Subcutaneous adipose tissue (tissue), 4 donors: ENCODE measurements around the gene CEP44. TPM values are rescaled to one million over a fixed set of nuclear protein-coding genes. Genes with fewer than 3 reads are reported as not detected.

Experiments
- CTCF ChIP-seq: fragments of 450-650 bp; IDR thresholded peaks from one replicate; pipeline ENCODE4 v1.5.1; 2016; ENCODE audit warnings: low read depth, mild to moderate bottlenecking, control low read depth, antibody characterized with exemption, moderate library complexity
- total RNA-seq, 4 donors: library from RNA; depleted of rRNA; stranded (reverse); fragments of >200 nt; gene quantifications; one replicate each; pipeline ENCODE4 v1.1.0, GENCODE V29; 2016

Gene CEP44
- total RNA-seq, 4 donors from 2014 or later: 14.7 to 18.7 (median 18.4) TPM

DNA sequence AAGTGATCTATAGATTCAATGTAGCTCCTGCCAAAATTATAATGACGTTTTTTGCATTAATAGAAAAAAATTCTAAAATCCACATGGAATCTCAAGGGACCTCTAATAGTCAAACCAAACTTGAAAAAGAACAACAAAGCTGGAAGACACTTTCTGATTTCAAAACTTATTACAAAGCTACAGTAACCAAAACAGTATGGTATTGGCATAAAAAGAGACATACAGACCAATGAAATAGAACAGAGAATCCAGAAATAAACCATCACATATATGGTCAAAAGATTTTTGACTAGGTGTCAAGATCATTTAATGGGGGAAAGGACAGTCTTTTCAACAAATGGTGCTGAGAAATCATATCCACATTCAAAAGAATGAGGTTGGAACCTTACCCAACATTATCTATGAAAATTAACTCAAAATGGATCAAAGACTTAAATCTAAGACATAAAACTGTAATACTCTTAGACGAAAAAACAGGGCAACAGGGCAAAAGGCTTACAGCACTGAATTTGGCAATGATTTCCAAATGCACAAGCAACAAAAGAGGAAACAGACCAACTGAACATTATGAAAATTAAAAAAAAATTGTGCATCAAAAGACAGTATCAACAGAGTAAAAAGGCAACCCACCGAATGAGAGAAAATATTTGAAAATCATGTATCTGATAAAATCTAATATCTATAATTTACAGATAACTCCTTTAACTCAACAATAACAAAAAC lies 4.1 kb upstream of the CEP44 start:
- no peak for TF ChIP-seq CTCF

- no peak for TF ChIP-seq CTCF
Observed at GRCh38 chr4:174281182-174281737, 2.5 kb upstream of the CEP44 start.

GRCh38 chr4:174281901-174282300 lies 1.8 kb upstream of the CEP44 start:
- no peak for TF ChIP-seq CTCF

GRCh38 chr4:174282836-174283506 lies 740 bp upstream of the CEP44 start:
- no peak for TF ChIP-seq CTCF

DNA sequence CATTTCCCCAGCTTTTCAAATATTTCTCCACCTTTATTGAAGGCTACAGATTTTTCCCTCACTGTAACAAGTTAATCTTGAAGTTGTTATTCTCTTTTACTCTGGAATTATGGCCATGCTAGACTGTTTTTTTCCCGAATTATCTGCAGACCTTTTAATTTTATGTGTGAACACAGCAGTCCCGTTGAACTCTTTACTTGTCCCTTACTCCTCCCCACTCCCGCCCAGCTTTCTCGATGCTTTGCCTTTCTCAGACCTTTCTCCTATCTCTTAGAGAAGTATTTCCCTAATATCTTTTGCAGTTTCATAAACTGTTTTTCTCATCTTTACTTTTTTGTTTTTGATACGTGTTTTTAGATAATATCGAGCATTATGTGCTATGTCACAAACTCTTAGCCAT lies 776 bp downstream of the CEP44 start:
- no peak for TF ChIP-seq CTCF

- TF ChIP-seq CTCF: no peak
Observed at GRCh38 chr4:174286870-174287269, 3.2 kb downstream of the CEP44 start.

GRCh38 chr4:174292473-174292872 lies 8.8 kb downstream of the CEP44 start:
- TF ChIP-seq CTCF: no peak
